Erythroblast (primary cell): ENCODE results near the gene TUFT1.

Experiments used
- GATA1 ChIP-seq: IDR thresholded peaks from 2 replicates; pipeline ENCODE4 v1.6.1; 2011; ENCODE audit warnings: low read depth, mild to moderate bottlenecking, control low read depth, low read length, moderate library complexity
- POLR2A ChIP-seq: IDR thresholded peaks from 2 replicates; pipeline ENCODE4 v1.6.1; 2011; ENCODE audit warnings: mild to moderate bottlenecking, low read length

- TF ChIP-seq POLR2A (no peak), GATA1 (no peak)
Measured at GRCh38 chr1:151491641-151492040, 48.5 kb upstream of the TUFT1 start.
